HUDEP-2 (cell line): ENCODE results near the gene KRT25.
"Not testable (repeated sequence)": the region's sequence is repeated elsewhere in the genome, so short reads cannot be mapped to it uniquely, and the experiment has no call there.

ENCODE experiments used
- DNase-seq, 76 experiments: peaks; one replicate each; lab custom pipeline; 2025; ENCODE audit not compliant: unreplicated experiment in 76 of 76; lab: John Stamatoyannopoulos, UW

KRT25 gene

GRCh38 chr17:40760105-40761016 is 5.2 kb upstream of the KRT25 start:
- no peak for DNase-seq

DNA sequence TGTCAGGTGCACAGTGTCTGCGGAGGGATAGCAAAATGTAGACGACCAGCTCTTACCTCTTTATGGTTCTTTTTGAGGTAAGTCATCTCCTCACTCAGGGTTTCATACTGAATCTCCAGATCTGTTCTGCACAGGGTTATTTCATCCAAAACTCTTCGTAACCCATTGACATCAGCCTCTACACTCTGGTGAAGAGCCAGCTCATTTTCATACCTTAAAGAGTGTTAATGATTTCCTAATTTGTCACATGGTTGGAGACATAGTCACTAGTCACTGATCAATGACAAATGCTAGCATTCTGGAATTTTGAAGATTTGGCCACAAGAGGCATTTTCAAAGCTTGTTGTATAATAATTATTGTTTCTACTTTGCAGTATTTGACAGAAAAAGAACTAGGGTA is 1.3 kb downstream of the KRT25 start:
- no peak for DNase-seq

- no peak for DNase-seq
These were observed 4.1 kb downstream of the KRT25 start for GRCh38 chr17:40751065-40751464.

GRCh38 chr17:40750391-40750790 is 4.7 kb downstream of the KRT25 start:
- DNase-seq: no peak

- not testable (repeated sequence) for DNase-seq
These were observed 6.5 kb downstream of the KRT25 start for GRCh38 chr17:40748666-40749065.

GRCh38 chr17:40738553-40738952 is 16.6 kb downstream of the KRT25 start:
- DNase-seq: peak in 1 of 76 experiments; percentile 5

DNA sequence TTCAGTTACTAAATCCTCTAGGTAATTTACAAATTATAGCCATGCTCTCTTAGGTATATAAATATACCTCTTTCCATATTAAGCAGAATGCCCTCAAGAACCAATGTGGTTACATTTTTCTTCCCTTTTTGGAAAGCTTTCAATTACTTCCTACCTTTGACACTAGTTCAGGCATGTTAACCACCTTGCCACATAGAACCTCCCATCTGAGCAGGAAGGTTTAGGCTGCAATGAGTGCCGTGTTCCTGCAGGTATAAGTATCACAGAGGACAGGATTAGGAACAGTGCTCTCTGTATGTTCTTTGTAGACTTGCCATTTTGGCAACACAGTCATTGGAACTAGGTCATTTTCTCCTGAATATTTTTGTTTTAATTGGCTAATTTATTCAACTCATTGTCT is 20.1 kb downstream of the KRT25 start:
- DNase-seq: no peak

GRCh38 chr17:40734018-40734417 is 21.1 kb downstream of the KRT25 start:
- no peak for DNase-seq

GRCh38 chr17:40730970-40731369 is 24.2 kb downstream of the KRT25 start:
- DNase-seq: no peak

GRCh38 chr17:40727447-40728231 is 27.5 kb downstream of the KRT25 start:
- no peak for DNase-seq

GRCh38 chr17:40726919-40727318 is 28.2 kb downstream of the KRT25 start:
- DNase-seq: no peak

DNA sequence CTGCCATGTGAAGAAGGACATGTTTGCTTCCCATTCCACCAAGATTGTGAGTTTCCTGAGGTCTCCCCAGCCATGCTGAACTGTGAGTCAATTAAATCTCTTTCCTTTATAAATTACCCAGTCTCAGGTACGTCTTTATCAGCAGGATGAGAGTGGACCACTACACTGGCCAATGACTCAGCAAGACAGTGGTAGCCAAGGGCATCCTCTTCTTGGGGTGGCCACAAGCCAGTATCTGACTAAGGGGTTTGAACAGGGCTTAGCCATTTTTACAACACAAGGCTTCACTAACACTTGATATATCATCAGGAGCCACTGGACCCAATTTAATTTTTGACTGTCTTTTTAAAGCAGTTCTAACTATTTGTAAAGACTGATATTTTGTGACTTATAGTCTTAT is 30.5 kb downstream of the KRT25 start:
- no peak for DNase-seq

DNA sequence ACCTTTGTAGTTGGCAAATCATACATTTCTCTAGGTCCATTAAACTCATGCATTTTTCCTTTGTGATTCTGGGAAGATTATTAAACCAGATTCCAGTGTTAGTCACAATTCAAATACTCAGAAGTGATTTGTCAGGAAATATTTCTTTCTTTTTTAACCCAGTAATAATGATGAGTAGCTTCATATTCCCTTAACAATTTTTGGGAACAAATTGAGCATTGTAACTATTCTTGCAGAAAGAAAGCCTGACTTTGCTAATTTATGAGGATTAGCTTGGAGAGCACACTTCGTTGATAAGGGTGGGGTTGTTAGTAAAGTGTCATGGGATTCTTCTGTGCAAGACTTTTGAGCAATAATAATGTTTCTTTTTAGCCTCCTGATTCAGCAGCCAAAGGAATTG is 32.9 kb downstream of the KRT25 start:
- no peak for DNase-seq

DNA sequence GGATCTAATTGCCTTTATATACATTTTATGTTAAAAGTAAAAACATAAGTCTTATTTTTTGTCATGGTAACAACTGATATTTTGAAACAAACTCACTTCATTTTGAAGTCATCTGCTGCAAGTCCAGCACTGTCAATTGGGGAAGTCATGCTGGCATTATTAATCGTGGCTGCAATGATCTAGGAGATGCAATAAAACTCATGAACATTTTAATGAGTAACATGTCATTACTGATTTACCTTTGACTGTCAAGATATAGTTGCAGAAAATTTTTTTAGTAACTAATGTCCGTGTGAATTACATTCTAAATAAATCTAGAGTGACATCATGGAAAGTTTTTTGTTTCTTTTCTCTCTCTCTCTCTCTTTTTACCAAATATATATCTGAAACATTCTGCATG is 34.2 kb downstream of the KRT25 start:
- DNase-seq: no peak

DNA sequence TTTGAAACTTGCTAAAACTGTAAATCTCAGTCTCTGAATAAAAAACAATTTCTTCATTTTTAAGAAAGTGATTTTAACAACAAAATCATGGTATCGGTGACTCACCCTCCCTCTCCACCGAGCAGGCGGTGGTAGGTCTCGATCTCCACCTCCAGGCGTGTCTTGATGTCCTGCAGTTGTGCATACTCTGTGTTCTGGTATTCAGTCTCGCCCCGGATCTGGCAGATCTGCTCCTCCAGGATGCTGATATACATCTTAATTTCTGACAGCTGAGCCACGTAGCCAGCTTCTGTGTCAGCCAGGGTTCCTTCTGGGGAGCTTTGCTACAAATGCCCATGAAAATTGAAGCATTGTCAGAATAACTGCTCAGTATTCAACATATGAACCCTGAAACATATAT is 36.2 kb downstream of the KRT25 start:
- no peak for DNase-seq

DNA sequence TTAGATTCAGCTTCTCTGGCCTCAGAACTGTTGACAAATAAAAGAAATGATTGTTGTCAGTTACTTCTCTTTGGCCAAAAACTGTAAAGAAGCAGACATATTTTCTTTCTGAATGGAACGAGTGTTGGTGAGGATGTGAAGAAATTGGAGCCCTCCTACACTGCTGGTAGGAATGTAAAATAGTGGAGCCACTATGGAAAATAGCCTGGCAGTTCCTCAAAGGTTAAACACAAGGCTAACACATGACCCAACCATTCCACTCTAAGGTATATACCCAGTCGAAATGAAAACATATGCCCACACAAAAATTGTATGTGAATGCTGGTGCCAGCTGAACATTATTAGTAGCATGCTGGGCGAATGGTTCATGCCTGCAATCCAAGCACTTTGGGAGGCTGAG is 37.4 kb downstream of the KRT25 start:
- DNase-seq: no peak

DNA sequence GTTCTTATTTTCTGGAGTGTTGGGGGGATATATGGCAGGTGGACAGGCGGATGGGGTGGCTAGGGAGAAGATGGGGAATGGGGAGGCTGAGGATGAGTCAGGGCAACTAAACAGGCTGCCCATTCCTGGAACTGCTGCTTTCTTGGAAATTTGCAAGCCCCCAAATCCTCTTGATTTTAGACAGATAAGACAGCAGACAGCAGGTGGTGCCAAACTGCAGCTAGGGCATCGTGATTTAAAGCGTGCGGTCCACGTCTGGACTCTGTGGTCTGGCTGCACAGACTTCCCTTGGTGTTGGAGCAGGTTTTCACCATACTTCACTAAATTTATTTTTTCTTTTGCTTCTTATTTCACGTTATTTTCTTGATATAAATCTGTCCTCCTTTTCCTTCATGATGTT is 40.7 kb downstream of the KRT25 start:
- DNase-seq: no peak

DNA sequence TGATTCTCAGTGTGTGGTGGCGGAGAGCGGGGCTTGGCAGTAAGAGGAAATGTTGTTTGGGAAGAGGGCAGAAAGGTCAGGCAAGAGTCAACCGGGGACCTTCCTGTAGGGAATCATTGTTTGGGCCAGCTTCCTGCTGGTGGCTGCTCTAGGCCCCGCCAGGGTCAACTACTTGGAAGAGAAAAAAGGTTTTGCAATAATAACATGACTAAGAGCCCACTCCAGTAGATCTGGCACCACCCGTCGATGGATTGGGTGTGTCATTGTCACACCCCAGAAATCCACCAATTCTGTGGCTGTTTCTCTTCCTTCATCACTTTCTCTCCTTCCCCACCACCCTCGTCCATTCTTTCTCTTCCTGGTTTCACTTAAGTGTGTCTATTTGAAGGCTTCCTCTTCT is 47.4 kb downstream of the KRT25 start:
- no peak for DNase-seq

GRCh38 chr17:40705584-40705983 is 49.5 kb downstream of the KRT25 start:
- no peak for DNase-seq

DNA sequence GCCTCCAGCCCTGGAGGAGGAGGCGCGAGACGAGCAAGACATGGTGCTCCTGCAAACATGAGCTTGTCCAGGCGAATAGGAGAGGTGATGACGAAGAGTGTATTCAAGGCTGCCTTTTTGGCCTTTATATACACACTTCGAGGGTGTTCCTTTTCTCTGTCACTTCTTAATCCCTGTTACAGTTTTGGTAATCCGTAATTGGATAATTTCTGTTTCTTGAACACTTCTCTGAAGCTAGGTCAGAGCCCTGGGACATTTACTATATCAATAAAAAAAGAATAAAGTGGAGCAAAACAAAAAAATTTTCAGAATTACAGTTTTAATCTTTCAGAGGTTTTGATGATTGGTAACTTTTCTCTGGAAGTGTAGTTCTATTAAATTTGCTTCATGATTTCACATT is 51.5 kb downstream of the KRT25 start, which contains the start of gene KRT24:
Gene KRT24 (minus strand): TSS at position 101 of the 400 bp plus-strand sequence. CDS start 59 bp downstream, at position 42.
- DNase-seq: no peak

DNA sequence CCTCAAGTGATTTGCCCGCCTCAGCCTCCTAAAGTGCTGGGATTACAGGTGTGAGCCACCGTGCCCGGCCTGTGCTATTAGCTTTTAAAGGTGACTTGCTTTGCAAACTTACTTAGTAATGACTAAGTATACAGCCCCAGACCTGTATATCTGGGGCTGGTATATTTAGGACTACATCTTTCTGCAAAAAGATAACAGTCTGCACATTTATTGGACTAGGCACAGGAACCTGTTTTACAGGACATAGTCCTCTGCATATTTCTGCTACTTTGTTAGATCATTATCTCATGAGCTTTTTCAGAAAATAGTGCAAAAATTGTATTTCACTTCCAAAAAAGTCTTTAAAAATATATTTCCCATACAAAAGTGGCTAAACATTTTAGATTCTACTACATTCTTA is 52.9 kb downstream of the KRT25 start:
- no peak for DNase-seq

GRCh38 chr17:40699853-40700252 is 55.3 kb downstream of the KRT25 start:
- peak in 1 of 76 experiments; percentile 2 for DNase-seq
